Esophagus muscularis mucosa (tissue), 3 donors: ENCODE results near the gene GABPB1.
"Not testable (repeated sequence)": the region's sequence is repeated elsewhere in the genome, so short reads cannot be mapped to it uniquely, and the experiment has no call there.

Experiments
- POLR2A ChIP-seq: fragments of 450-650 bp; IDR thresholded peaks from one replicate; pipeline ENCODE4 v1.6.1; 2017; ENCODE audit warnings: antibody characterized with exemption, moderate library complexity, mild to moderate bottlenecking, low read depth
- TF ChIP-seq, protein P1 (sequence below), 3 experiments: fragments of 200-600 bp in 2 of 3; fragments of 450-650 bp in 1 of 3; sonication (generic) in 2 of 3; IDR thresholded peaks; one replicate each; pipeline ENCODE4 v1.5.1; 2017 to 2019; ENCODE audit warnings: antibody characterized with exemption in 3 of 3, mild to moderate bottlenecking in 2 of 3, moderate library complexity in 1 of 3

DNA sequence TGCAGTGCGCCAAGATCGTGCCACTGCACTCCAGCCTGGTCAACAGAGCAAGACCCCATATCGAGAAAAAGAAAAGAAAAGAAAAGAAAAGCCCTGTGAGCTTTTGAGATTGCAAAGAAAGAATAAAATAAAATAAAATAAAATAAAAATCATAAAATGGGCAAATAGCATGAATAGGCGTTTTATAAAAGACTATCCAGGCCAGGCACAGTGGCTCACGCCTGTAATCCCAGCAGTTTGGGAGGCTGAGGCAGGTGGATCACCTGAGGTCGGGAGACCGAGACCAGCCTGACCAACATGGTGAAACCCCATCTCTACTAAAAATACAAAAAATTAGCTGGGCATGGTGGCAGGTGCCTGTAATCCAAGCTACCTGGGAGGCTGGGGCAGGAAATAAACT lies 24.4 kb upstream of the GABPB1 start:
- TF ChIP-seq, protein P1, sequence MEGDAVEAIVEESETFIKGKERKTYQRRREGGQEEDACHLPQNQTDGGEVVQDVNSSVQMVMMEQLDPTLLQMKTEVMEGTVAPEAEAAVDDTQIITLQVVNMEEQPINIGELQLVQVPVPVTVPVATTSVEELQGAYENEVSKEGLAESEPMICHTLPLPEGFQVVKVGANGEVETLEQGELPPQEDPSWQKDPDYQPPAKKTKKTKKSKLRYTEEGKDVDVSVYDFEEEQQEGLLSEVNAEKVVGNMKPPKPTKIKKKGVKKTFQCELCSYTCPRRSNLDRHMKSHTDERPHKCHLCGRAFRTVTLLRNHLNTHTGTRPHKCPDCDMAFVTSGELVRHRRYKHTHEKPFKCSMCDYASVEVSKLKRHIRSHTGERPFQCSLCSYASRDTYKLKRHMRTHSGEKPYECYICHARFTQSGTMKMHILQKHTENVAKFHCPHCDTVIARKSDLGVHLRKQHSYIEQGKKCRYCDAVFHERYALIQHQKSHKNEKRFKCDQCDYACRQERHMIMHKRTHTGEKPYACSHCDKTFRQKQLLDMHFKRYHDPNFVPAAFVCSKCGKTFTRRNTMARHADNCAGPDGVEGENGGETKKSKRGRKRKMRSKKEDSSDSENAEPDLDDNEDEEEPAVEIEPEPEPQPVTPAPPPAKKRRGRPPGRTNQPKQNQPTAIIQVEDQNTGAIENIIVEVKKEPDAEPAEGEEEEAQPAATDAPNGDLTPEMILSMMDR (IDR thresholded peaks at IDR 0.05), result not testable (repeated sequence)
- not testable (repeated sequence) for TF ChIP-seq POLR2A
